HG02642 (cell line): ENCODE data around the gene SRGAP3.

Source experiments
- ATAC-seq: cut with Tn5 transposase; IDR thresholded peaks from one replicate; pipeline ENCODE4 v1.9.1; 2021; ENCODE audit warnings: mild to moderate bottlenecking; ENCODE audit not compliant: unreplicated experiment, poor library complexity

The SRGAP3 gene

DNA sequence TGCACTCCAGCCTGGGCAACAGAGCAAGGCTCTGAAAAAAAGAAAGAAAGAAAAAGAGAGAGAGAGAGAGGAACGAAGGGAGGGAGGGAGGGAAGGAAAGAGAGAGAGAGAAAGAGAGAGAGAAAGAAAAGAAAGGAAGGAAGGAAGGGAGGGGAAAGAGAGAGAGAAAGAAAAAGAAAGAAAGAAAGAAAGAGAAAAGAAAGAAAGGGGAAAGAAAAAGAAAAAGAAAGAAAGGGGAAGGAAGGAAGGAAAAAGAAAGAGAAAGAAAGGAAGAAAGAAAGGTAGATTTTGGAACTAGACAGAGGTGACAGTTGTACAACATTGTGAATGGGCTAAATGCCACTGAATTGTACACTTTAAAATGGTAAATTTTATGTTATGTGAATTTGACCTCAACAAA lies 5.3 kb upstream of the SRGAP3 start:
- ATAC-seq, result no peak

DNA sequence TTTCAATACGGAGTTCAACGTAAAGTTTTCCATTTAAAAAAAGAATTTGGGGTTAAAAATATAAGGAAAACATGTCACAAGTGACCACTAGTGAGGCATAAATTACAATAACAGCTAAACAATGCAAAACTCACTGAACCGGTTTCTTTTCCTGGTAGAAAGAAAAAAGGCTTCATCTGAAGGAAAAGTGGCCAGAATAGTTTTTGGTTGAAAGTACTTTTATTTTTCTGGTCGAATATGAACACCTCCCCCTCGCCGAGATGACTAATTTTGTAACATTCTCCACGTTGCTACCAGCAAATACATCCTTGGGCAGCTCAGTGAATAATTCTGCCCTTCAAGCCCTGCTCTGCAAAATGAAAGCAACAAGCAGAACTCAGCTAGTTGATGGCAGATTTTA lies 3.9 kb upstream of the SRGAP3 start:
- no peak for ATAC-seq

DNA sequence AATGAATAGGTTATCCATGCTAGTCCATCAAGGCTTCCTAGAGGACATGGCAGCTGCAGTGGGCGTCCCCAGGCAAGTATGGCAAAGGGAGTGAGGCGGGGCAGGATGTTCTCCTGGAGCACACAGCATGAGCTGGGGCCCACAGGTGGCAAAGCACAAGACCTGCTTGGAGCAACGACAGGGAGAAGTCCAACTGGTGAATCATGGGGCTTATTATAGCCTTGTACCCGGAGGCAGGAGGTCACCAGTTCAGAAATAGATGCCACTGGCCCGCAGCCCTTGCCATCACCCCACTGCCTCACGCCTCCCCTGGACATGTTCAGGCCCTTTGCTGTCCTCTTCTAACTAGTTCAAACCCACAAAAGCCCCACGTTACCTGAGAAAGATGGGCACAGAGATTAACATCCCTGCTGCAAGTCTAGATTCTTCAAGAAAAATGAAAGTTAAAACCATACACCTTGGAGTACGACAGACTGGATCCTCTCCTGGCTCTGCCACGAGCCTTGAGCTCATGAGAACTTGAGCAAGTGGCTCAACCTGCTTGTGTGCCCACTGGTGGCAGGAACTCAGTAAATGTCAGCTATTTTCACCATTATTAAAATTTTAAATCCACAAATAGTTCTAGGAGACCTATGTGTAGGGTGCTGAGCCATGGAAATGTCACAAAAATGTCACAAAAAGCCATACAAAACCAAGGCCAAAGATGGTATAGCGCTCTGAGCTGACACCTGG lies 1.8 kb upstream of the SRGAP3 start:
- no peak for ATAC-seq

DNA sequence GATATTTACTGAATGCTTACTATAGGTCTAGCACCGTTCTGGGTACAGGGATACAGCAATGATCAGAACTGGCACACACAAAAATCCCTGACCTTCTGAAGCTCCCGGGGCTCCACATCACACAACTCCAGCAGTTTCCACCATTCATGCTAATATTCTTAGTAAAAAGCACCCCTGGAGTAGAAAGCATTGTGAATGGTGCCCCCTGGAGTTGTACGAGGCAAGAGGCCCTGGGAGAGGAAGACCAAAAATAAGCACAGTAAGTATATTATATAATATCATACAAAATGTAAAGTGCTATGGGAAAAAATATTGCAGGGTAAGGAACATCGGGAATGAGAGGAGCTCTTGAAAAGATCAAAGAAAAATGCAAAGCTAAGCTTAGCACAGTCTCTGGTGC lies 790 bp upstream of the SRGAP3 start:
- ATAC-seq, result no peak

DNA sequence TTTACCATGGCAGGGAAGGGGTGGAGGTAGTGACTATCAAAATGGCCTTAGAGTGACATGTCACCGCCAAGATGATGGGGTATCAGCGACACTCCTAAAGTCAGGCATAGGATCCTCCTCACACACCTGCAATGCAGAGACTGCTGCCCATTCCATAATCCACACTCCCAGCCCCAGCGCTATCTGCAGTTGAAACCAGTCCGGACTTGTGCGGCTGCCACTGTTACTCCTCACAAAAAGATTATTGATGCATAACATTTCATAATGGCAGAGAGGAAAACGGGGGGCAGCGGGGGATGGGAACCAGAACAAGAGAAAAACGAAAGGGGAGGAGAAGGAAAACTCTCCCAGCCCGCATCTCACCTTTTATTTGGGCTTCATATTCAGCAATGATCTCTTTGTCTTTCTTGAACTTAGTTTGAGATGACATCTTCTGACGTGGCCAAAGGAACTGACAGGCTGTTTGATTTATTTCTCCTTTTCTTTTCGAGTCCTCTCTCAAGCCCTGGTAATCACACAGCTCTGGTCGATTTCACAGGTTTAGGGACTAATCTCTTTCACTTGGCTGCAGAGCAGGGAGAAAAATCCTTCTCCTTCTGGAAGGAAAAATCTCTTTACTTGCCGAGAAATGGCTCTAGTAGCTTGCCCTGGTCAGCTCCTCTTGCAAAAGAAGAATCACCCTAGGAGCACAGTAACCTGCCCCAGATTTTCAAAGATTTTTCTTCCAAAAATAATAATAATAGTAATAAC lies 749 bp downstream of the SRGAP3 start:
- ATAC-seq, result no peak

DNA sequence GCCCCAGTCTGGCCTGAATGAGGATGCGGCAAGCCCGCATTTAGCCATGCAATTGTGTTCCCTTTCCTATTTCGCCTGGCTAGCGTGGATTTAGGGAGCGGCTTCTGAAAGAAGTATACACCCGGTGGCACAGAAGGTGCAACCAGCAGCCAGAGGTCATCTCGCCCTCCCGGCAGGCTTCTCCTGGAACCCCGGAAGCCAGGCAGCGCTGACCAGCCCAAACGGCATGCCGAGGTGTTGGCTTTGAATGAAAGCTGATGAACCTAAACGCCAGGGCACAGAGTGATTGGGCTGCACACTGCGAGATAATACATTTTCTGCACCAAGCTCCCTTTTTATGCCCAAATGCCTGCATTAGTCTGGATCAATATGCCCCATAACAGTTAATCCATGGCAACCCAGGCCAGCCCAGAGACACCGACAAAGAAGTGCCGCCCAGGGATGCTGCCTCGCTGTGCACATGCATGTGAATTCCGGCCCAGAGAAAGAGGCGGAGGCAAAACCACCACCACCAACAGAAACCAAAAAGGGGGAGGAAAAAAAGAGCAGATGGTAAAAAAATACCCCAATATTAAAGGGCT lies 1.4 kb downstream of the SRGAP3 start:
- ATAC-seq, result no peak

DNA sequence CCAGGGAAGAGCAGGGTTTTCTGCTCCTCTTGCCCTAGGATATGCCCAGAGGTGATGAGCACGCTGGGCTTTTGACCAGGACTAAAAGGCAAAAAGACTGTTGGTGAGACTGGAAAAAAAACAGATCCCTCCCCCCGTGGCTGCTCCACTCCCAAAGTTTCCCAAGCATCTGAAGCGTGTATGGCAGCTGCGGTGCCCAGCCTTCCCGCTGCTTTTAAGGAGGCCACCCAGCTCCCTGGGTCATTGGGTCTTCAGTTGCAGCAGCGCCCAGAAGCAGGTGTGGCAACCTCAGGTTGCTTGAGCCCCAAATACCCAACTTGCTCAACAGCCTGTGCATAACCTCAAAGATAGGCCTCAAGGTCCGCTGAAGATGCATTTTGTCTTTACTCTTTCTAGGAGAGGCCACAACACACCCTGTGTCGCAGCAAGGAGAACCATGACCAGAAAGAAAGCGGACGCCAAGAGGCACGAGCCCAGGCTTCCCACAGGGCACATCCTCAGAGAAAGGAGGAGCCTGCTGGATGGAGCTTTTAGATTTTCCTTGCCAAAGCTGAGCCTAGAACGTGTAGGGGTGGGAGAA lies 2.0 kb downstream of the SRGAP3 start:
- no peak for ATAC-seq

DNA sequence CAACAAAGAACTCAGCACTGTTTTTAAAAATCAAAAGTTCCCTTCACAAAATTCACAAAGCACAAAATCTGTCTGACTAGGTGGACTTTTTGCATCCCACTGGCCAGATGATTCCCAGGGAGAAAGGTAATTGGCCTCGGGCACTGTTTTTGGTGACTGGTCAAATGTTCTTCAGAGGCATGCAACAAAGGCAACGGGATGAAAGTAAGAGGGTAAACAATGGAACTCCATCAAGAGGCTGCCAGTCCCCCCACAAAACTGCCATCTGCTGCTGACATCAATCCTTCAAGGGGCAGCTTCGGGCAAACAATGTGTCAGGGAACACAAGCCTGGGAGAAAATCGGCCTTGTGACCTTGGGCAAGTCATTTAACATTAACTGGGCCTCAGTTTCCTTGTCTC lies 3.3 kb downstream of the SRGAP3 start:
- no peak for ATAC-seq

DNA sequence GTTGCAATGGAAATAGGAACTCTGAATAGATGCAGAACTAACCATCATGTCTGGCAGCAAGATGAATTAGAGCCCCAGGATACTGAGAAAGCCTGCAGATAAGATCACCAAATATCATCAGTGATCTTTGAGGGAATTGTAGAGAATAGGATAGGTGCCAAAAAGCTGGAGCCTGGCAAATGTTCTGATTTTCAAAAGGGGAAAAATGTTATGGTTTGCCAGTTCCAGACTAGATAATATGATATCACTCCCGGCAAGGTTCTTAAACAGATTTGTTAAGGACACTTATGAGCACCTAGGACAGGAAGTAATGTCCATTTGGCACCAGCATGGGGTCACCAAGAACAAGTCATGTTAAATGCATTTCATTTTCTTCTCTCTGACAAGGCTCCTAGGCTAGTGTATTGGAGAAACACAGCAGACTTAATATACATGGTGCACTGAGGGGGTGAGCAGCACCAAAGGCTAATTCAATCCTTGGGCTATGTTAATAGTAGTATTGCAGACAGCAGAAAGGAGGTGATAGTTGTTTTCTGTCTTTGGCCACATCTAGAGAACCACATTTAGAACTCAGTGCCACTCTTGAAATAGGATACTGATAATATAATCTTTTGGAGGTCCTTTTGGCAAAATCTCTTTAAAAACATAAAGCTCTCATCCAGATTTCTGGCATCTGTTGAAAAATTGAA lies 4.8 kb downstream of the SRGAP3 start:
- no peak for ATAC-seq

DNA sequence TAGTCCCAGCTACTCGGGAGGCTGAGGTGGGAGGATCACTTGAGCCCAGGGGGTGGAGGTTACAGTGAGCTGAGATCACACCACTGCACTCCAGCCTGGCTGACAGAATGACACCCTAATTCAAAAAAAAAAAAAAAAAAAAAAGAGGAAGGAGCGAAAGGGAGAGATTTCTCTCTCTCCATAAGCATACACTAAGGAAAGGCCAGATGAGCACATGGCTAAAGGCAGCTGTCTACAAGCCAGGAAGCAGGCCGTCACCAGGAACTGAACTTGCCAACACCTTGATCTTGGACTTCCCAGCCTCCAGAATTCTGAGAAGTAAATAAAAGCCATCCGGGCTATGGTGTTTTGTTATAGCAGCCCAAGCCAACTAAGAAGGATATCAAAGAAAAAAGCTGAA lies 7.5 kb downstream of the SRGAP3 start:
- ATAC-seq, result no peak

DNA sequence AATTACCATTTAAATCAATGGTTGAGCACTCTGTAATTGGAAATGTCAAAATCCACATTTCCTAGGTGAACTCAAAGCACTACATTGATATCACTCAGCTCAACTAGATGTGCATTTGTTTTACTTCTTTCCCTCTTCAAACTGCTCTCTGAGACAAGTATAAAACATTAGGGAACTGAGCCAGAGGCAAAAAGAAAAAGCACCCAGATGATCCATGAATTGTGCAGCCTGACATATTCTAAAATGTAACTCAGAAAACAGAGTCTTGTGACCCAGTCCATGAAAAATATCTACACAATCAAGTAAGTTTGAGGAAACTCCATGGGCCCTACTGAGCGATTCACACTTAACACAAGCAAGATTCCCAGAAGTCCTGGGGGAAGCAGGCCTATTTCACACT lies 9.8 kb downstream of the SRGAP3 start:
- ATAC-seq, result no peak

DNA sequence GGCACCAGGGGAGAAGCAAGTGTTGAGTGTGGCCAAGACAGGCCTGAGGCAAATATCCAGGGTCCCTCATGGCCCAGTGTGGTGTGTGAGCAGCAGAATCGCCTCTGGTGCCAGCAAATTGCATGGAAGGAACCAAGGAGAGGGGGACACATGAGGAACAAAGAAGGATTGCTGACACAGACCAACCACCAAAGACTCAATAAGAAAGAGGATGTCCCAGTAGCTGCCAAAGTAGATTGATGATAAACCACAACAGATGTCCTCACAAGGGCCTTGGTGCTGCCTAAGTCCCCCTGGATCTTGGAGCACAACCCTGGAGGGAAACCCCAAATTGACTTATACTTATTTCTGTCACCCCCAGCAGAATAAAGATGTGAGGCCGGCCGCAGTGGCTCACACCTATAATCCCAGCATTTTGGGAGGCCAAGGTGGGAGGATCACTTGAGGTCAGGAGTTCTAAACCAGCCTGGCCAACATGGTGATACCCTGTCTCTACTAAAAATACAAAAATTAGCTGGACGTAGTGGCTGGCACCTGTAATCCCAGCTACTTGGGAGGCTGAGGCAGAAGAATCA lies 10.6 kb downstream of the SRGAP3 start:
- no peak for ATAC-seq

DNA sequence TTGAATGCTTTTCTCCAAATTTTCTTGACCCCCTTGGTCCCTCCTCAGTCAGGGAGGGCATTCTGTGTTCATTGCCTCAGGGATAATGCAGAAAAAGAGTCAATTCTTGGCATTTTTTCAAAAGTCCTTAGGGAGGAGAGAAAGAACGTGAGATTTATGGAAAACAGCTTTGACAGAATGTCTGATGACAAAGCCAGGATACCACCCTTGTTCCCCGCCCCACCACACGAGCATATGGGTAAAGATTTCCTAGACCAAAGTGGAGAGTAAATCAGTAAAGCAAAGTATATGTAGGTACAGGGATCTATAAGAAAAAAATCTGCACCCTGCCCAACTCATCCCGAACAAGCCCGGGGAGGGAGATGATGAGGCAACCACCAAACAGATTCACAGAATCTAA lies 11.2 kb downstream of the SRGAP3 start:
- no peak for ATAC-seq

DNA sequence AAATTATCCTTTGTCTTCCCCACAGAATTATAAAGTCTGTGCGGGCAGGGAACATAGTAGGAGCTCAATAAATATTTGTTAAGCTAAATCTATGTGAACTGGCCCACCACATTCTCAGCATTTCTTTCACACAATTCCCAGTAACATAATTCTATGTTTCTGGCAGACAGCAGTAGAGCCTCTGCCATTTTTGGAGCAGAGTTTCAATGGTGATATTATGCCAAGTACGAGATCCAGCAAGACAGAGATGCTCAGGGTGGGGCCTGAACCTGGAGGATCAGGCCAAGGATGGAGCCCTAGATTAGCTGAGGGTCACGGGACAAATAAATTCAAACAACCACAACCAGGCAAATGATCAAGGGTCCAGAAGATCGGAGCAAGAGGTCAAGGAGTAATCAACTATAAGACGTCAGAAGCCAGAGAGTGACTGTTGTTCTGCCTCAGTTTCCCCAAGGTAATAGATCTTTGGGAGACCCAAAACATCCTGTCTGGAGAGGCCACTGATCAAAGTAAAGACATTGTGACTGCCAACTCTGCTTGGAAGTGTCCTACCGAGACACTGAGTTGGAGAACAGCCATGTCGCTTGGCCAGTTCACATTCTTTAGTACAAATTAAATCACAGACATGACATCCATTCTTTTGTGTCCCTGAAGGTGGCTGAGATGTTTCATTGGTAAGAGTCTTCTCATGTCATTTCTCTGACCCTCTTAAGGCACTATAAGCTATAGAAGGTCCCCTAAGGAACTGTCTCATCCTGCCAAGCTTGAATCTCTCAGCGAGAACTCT lies 15.4 kb downstream of the SRGAP3 start:
- no peak for ATAC-seq

DNA sequence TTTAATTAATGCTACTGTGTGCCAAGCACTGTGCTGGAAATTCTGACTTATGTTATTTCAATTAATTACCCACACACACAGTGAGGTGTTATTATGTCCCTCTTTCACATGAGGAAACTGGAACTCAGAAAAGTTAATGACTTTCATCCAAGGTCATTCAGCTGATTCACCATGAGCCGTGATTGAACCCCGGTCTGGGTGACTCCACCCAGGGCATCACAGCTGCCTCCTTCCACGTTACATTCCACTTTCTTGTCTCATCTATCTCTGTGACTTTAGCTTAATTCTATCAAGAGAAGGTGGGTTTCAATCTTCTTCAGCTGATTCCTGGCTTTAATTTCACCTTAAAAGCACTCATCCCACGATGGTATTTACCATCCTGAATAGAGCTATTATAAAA lies 16.3 kb downstream of the SRGAP3 start:
- ATAC-seq, result no peak

DNA sequence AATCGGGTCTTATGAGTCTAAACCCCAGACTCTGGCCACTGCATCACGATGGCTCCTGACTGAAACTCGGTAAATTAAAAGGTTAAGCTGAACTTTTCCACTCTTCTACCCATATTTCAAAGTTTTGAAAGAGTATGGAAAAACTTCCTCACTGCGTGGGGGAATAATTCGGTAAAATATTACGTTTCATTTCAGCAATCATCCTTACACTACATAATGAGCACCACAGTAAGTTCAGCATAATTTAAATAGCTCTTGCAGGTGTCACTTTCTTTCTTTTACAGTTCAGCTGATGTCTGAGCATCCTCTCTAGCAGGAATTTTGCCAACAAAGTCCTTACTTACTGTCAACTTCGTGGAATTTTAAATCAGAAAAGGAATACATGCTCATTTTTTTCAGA lies 17.5 kb downstream of the SRGAP3 start:
- no peak for ATAC-seq

DNA sequence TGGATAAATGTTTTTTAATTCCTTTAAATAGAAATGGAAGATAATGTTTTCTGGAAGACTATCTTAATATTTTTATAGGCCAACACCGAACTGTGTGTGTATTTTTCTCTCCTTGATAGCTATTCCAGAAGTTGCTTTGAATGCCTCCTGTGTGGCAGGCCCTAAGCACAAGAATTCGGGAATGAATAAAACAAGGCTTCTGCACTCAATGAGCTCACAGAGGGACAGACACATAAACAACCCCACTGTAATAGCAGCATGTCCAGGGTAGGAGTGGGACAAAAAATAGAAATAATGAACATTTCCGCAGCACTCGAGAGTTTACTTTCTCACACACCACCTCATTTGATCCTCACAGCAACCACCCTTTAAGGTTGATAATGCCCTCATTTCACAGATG lies 18.0 kb downstream of the SRGAP3 start:
- ATAC-seq, result no peak

DNA sequence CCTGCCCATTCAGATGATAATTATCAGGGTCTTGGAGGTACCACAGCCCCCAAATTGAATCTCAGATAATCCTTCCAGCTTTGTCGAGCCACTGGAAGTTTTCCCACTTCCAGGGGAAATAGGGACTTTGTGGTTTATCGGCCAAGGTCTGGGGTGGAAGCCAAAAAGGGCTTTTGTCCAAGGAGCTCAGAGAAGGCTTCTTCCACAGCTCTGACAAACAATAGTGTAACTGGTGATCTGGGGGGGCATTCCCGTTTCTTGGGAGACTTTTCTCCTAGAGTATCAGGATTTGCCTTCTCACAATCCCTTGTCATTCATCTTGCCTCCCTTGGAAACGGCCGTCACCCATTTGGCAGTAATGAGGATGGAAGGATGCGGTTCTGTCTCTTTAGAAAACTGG lies 18.4 kb downstream of the SRGAP3 start:
- no peak for ATAC-seq

DNA sequence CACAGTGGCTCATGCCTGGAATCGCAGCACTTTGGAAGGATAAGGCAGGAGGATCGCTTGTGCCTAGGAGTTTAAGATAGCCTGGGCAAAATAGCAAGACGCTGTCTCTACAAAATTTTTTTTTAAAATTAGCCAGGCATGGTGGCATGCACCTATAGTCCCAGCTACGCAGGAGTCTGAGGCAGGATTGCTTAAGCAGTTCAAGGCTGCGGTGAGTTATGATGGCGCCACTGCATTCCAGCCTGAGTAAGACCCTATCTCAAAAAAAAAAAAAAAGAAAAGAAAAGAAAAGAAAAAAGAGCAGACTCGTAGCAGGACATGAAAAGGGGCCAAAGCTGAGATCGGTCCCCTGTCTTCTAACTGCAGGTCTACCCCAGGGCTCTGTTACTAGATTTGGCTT lies 18.9 kb downstream of the SRGAP3 start:
- no peak for ATAC-seq

DNA sequence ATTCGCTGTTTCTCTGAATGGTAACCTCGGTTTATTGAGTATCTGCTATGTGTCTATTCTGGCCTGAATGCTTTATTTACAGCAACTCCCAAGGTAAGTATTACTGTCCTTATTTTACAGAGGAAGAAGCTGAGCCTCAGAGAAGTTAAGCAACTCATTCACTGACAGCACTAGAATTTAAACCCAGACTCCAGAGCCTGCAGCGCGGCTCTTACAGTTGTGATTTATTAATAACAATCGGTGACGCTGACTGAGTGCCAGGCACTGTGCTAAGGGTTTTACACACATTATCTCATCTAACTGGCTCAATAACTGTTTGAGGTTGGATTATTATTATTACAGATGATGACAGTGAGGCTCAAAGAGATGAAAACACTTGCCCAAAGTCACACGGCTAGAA lies 19.6 kb downstream of the SRGAP3 start:
- no peak for ATAC-seq
